NAMALWA (cell line): Measurements from ENCODE around the gene RIPK3.
"Not testable (repeated sequence)": the region's sequence is repeated elsewhere in the genome, so short reads cannot be mapped to it uniquely, and the experiment has no call there.

Experiments used
- DNase-seq: peaks from one replicate; pipeline ENCODE4 v3.0.0-alpha.2; 2015; ENCODE audit warnings: low spot score

Gene RIPK3

DNA sequence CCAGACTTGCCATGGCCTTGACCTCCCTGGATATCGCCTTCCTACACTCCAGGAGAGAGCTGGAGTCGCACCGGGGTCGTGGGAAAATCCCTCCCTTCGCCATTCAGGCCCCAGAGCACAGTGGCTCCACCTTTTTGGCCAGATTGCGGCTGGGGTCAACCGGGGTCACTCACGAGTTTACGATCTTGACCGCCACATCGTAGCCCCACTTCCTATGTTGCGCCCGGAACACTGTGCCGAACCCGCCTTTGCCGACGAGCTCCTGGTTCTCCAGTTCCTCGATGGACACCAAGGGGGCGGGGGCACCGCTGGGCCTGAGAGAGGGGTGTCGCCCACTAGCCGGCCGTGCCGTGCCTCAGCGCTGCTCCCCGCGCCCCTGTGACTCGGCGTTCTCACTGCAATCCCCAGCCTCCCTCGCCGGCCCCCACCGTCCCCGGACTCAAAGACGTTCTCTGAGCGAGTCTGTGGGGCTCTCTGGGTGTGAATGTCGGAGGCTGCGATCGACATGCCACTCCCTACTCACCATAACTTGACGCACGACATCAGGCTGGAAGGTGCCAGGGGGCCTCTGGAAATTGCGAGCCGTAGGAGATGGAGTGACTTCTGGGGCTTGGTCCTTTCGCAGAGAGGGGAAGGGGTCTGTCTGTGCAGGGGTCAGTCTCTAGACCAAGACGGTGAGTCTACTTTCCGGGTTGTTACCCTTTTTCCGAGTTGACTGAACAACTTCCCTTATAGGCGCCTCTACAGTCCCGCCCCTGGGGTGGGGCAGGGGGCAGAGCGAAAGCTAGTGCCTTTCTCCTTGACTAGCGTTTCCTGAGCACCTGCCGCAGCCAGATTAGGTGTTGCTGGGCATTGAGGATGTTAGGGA is at the start of gene RIPK3:
Gene RIPK3 (minus strand): TSS at position 708 of the 868 bp plus-strand sequence. CDS start 165 bp downstream, at position 543.
- peak; percentile 45 for DNase-seq

- no peak for DNase-seq
Observed at GRCh38 chr14:24389226-24389848, 49.5 kb upstream of the RIPK3 start.

DNA sequence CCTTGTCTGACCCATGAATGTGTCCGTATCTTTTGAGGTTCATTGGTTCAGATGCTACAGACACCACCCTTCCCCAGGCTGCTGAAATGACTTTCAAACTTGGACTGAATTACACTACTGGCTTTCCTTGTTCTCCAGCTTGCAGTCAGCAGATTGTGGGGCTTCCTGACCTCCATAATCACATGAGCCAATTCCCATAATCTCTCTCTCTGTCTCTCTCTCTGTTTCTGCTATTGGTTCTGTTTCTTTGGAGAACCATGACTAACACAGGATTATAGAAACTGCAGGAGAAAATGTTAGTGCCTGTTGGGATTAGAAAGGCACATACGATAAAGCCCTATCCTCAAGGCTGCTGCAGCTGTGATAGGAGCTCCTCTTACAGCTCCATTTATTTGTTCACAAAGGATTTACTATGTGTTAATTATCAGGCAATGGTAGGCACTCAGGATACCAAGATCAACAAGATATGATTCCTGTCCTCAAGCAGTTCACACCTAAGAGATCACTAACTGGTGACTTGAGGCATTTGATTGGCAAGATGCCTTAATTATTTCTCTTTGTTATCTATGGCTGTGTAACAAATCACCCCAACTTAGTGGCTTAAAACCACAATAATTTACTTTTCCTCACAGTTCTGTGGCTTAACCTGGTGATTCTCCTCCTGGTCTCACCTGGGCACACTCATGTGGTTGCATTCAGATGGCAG is 48.8 kb upstream of the RIPK3 start:
- no peak for DNase-seq

GRCh38 chr14:24387579-24387978 is 47.8 kb upstream of the RIPK3 start:
- DNase-seq: not testable (repeated sequence)

- DNase-seq: no peak
Observed at GRCh38 chr14:24387009-24387345, 47.2 kb upstream of the RIPK3 start.

- no peak for DNase-seq
Observed at GRCh38 chr14:24385524-24385923, 45.7 kb upstream of the RIPK3 start.

DNA sequence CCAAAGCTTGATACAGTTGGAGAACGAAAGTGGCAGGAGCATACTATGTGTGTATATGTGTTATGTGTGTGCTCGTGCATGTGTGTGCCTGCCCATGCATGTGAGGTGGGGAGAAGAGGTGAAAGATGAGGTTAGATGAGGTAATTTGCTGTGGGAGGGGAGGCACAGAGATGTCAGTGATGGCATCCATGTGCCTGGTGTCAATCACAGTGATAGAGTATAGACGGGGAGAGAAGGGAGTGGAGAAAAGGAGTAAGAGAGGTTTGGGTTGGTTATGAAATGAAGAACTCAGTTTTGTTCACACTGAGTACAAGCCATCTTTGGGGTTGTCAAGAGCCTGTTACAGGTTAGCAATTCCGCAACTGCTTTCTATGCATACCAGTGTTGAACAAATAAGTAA is 44.4 kb upstream of the RIPK3 start:
- no peak for DNase-seq

DNA sequence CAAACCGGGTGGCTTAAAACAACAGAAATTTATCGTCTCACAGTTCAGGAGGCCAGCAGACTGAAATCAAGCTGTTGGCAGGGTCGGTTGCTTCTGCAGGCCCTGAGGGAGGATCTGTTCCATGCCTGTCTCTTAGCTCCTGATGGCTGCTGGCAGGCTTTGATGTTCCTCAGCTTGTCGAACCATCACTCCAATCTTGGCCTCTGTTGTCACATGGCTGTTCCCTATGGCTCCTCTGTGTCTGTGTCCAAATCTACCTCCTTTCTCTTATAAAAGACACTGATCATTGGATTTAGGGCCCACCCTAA is 42.2 kb upstream of the RIPK3 start:
- DNase-seq: no peak

GRCh38 chr14:24381363-24382063 is 41.7 kb upstream of the RIPK3 start:
- DNase-seq: no peak

DNA sequence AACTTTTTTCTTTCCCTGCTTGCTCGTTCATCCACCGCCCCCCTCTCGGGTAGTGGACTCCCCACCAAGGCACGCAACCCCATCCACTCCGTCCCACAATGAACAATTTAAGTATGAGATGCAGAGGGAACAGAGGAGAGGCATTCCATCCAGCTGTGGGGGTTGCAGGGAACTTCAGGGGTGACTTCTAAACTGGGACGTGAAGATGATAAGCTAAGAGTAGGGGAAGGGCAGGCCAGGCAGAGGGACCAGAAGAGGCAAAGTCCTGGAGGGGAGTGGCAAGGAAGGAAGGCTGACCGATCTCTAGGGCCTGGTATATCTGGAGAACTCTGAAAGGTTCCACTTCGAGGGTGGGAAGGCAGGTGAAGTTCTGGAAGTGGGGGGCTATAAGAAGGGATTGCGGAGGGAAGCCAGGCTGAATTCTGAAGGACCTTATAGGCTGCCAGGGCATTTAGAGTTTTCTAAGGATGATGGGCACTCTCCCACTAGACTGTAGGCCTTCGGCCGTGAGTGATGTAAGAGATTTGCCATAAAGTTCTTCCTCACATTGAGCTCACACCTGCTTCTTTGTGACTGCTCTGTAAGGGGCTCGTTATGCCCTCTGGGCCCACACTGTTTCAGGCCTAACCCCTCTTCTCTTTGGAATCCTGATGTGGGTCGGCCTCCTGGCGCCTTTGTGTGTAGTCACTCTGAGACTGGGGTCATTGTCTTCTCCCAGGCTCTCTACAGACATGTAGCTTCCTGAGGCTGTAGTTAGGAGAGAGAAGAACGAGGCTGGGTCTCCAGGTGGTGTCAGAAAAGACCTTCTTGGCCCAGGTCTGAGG is 40.3 kb upstream of the RIPK3 start:
- DNase-seq: no peak

DNA sequence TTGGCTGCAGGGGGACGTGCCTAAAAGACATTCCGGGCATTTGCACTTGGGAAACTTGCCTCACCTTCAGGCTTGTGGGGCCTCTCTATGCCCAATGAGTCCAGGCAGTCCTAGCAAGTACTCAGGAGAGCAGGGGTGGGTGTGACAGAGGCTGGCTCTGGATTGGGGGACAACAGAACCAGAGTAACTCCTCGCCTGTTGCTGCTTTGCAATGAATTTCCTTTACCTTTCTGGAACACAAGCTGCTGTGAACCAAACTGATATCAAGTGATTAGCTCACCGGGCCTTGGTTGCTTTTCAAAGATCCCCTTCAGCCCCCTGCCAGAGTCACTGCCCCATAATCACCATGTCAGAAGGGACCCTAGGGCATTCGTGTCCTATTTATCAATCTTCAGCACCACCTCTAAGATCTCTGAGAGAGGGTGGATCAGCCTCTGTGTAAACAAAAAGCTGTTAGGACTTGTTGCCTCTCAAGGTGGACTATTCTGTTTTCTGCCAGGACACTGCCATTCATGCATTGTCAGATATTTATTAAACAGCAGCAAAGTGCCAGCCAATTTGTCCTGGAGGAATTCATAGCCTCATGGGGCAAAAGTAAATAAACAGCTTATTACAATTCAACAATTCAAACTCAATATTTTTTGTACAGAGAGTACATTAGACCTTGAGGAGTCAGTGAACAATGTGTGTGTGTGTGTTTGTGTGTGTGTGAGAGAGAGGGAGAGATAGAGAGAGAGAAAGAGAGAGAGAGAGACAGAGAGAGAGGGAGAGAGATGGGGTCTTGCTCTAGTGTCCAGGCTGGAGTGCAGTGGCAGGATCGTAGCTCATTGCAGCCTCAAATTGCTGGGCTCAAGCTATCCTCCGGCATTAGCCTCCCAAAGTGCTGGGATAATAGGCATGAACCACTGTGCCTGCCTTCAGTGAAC is 39.5 kb upstream of the RIPK3 start:
- DNase-seq: no peak

DNA sequence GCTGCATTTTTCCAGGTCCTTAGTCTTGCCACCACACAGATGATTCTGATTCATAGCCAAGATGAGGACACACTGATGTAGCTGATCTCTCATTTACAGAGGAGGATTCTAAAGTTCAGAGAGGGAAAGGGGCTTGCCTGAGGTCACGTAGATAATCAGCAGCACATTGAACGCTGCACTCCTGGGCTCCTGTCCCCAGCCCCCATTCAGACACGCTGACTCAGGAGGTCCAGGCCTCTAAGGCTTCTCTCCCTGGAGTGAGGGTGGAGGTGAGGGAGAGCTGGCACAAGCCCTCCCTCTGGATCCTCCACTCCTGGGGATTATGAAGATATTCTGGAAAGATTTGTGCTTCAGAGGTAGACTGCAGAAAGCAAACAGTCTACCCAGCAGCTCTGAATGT is 38.5 kb upstream of the RIPK3 start:
- DNase-seq: no peak

- DNase-seq: no peak
Observed at GRCh38 chr14:24377657-24378056, 37.9 kb upstream of the RIPK3 start.

GRCh38 chr14:24377126-24377525 is 37.3 kb upstream of the RIPK3 start:
- DNase-seq: no peak

- DNase-seq: no peak
Observed at GRCh38 chr14:24376448-24377070, 36.8 kb upstream of the RIPK3 start.

- no peak for DNase-seq
Observed at GRCh38 chr14:24372701-24373416, 33.1 kb upstream of the RIPK3 start.

GRCh38 chr14:24371605-24372004 is 31.8 kb upstream of the RIPK3 start:
- DNase-seq: not testable (repeated sequence)

DNA sequence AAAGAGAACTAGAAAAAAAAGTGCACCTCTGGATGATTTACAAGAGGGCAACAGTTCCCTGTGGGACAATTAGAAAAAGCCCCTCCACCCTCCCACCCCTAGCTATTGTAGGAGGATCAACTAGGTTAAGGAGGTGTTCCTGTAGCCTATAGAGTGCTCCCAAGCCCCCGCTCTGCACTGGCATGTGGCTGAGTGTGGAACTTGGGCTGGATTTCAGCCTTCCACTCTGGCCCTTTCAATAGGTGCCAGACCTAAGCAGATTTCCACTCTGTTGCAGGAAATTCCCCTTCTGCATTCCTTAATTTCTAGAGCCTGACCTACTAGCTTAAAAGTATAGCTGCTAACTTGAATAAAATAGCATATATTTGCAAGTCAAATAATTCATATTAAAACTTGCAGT is 31.0 kb upstream of the RIPK3 start:
- no peak for DNase-seq

DNA sequence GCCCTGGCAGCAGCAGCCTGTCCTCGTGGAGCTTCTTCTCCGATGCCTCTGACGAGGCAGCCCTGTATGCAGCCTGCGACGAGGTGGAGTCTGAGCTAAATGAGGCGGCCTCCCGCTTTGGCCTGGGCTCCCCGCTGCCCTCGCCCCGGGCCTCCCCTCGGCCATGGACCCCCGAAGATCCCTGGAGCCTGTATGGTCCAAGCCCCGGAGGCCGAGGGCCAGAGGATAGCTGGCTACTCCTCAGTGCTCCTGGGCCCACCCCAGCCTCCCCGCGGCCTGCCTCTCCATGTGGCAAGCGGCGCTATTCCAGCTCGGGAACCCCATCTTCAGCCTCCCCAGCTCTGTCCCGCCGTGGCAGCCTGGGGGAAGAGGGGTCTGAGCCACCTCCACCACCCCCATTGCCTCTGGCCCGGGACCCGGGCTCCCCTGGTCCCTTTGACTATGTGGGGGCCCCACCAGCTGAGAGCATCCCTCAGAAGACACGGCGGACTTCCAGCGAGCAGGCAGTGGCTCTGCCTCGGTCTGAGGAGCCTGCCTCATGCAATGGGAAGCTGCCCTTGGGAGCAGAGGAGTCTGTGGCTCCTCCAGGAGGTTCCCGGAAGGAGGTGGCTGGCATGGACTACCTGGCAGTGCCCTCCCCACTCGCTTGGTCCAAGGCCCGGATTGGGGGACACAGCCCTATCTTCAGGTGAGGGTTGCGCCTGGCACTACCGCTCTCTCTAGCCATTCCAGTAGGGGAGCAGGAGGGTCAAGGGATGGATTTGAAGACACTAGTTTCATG is 30.3 kb upstream of the RIPK3 start:
- no peak for DNase-seq
